HG03039 (cell line): ENCODE measurements around the gene AP5B1.
"Not testable (repeated sequence)": the region's sequence is repeated elsewhere in the genome, so short reads cannot be mapped to it uniquely, and the experiment has no call there.

ENCODE experiments used
- ATAC-seq: cut with Tn5 transposase; IDR thresholded peaks from one replicate; pipeline ENCODE4 v1.9.1; 2021; ENCODE audit warnings: mild to moderate bottlenecking, moderate library complexity; ENCODE audit not compliant: unreplicated experiment

AP5B1 gene

GRCh38 chr11:65771589-65772112 lies 9.1 kb downstream of the AP5B1 start:
- ATAC-seq, result no peak

GRCh38 chr11:65770951-65771567 lies 9.7 kb downstream of the AP5B1 start:
- no peak for ATAC-seq

- not testable (repeated sequence) for ATAC-seq
Observed at GRCh38 chr11:65767806-65768205, 13.0 kb downstream of the AP5B1 start.

- no peak for ATAC-seq
Observed at GRCh38 chr11:65767406-65767805, 13.4 kb downstream of the AP5B1 start.

- no peak for ATAC-seq
Observed at GRCh38 chr11:65766535-65766934, 14.2 kb downstream of the AP5B1 start.

- ATAC-seq, result no peak
Observed at GRCh38 chr11:65764434-65764833, 16.3 kb downstream of the AP5B1 start.

GRCh38 chr11:65762816-65763215 lies 18.0 kb downstream of the AP5B1 start:
- not testable (repeated sequence) for ATAC-seq

- ATAC-seq, result not testable (repeated sequence)
Observed at GRCh38 chr11:65762169-65762568, 18.6 kb downstream of the AP5B1 start.

- ATAC-seq, result no peak
Observed at GRCh38 chr11:65745049-65745448, 35.7 kb downstream of the AP5B1 start.

- ATAC-seq, result no peak
Observed at GRCh38 chr11:65744699-65745042, 36.1 kb downstream of the AP5B1 start.

GRCh38 chr11:65744026-65744698 lies 36.6 kb downstream of the AP5B1 start:
- ATAC-seq, result no peak

GRCh38 chr11:65743681-65744025 lies 37.1 kb downstream of the AP5B1 start:
- ATAC-seq, result no peak

- ATAC-seq, result no peak
Observed at GRCh38 chr11:65742353-65742752, 38.4 kb downstream of the AP5B1 start.

GRCh38 chr11:65741185-65741584 lies 39.6 kb downstream of the AP5B1 start:
- ATAC-seq, result no peak

GRCh38 chr11:65739022-65739421 lies 41.8 kb downstream of the AP5B1 start:
- no peak for ATAC-seq

GRCh38 chr11:65736810-65737209 lies 44.0 kb downstream of the AP5B1 start:
- ATAC-seq, result no peak

GRCh38 chr11:65735111-65735510 lies 45.7 kb downstream of the AP5B1 start:
- ATAC-seq, result not testable (repeated sequence)

- no peak for ATAC-seq
Observed at GRCh38 chr11:65730461-65730860, 50.3 kb downstream of the AP5B1 start.

- ATAC-seq, result no peak
Observed at GRCh38 chr11:65727865-65728264, 52.9 kb downstream of the AP5B1 start.

- no peak for ATAC-seq
Observed at GRCh38 chr11:65726660-65727059, 54.1 kb downstream of the AP5B1 start.
